Tibial artery (tissue), 4 donors: Measurements from ENCODE around the gene TMED7.

Experiments used
- DNase-seq, 2 donors: peaks; one replicate each; pipeline ENCODE4 v3.0.0-alpha.2; 2019
- H3K27ac ChIP-seq, 2 donors: fragments of 200-600 bp; sonication (generic) in 1 of 2; 1 replicate in 1 of 2; 2 replicates in 1 of 2; pipeline ENCODE4 v1.5.1; 2018 to 2019; ENCODE audit warnings: mild to moderate bottlenecking in 1 of 2
- H3K27me3 ChIP-seq, 2 donors: fragments of 200-600 bp; sonication (generic) in 1 of 2; one replicate each; pipeline versions ENCODE4 v1.5.1 to v1.6.0; 2016 to 2019
- H3K36me3 ChIP-seq, 3 donors: fragments of 200-600 bp; sonication (generic) in 2 of 3; one replicate each; pipeline ENCODE4 v1.5.1; 2016 to 2019; ENCODE audit warnings: mild to moderate bottlenecking in 2 of 3
- H3K4me1 ChIP-seq, 4 donors: fragments of 200-600 bp; sonication (generic) in 2 of 4; 1 replicate in 3 of 4; 2 replicates in 1 of 4; pipeline ENCODE4 v1.5.1; 2016 to 2019
- H3K4me3 ChIP-seq, 2 donors: fragments of 200-600 bp; sonication (generic) in 1 of 2; 1 replicate in 1 of 2; 2 replicates in 1 of 2; pipeline ENCODE4 v1.5.1; 2018 to 2019; ENCODE audit warnings: mild to moderate bottlenecking in 2 of 2
- H3K9me3 ChIP-seq, 3 donors: fragments of 200-600 bp; sonication (generic) in 1 of 3; one replicate each; pipeline ENCODE4 v1.5.1; 2016 to 2019
- CTCF ChIP-seq, 2 experiments: fragments of 200-600 bp in 1 of 2; fragments of 450-650 bp in 1 of 2; IDR thresholded peaks; one replicate each; pipeline ENCODE4 v1.5.1; 2017 to 2019; ENCODE audit warnings: antibody characterized with exemption in 2 of 2, mild to moderate bottlenecking in 1 of 2, moderate library complexity in 1 of 2
- intact Hi-C: fragments of 100-400 bp; cut with DNase I; formaldehyde crosslinking; loops from one replicate; pipeline ENCODE4 v1.15.0; 2023; ENCODE audit warnings: low total_unique reads

Gene TMED7

GRCh38 chr5:115639377-115639776, 13.5 kb upstream of the TMED7 start:
- TF ChIP-seq CTCF (IDR thresholded peaks at IDR 0.05) = no peak
- no peaks in the 10 kb centered on the region for H3K36me3 ChIP-seq
- DNase-seq = no peak
- no peak overlapping the region for H3K4me3 ChIP-seq
- H3K27me3 ChIP-seq = no peaks in the 10 kb centered on the region
- H3K9me3 ChIP-seq = no peaks in the 10 kb centered on the region
- no peak overlapping the region for H3K27ac ChIP-seq
- peaks cover 0 to 1% (median 0%) of the 10 kb centered on the region in 4 donors for H3K4me1 ChIP-seq
- intact Hi-C loops = no loop called here

- no peaks in the 10 kb centered on the region for H3K27me3 ChIP-seq
- no peaks in the 10 kb centered on the region for H3K9me3 ChIP-seq
- no peak overlapping the region for H3K27ac ChIP-seq
- intact Hi-C loops = no loop called here
- TF ChIP-seq CTCF (IDR thresholded peaks at IDR 0.05) = no peak
- H3K4me1 ChIP-seq = peaks cover 0 to 4% (median 0%) of the 10 kb centered on the region in 4 donors
- no peak overlapping the region for H3K4me3 ChIP-seq
- no peak for DNase-seq
- H3K36me3 ChIP-seq = no peaks in the 10 kb centered on the region
Measured at GRCh38 chr5:115637507-115637906, 11.7 kb upstream of the TMED7 start.

DNA sequence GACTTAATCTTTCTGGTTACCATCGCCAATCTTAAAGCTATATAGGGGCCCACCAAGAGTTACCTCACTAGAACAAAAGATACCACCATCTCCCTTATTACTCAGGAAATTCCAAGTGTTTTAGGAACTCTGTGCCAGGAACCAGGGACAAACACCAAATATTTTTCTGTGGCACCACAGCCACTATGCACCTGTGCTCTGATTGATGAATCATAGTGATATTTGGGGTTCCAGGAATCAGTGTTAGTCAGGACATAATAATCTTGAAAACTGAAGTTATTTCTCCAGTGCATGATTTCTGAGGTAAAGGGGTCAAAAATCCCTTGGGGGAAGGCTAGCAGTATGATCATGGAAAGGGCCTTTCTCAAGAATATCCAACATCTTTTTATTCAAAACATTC, 10.2 kb upstream of the TMED7 start:
- intact Hi-C loops = no loop called here
- Histone ChIP-seq H3K27ac (no peak overlapping the region), H3K9me3 (no peaks in the 10 kb centered on the region), H3K4me1 (peaks cover 0 to 4% (median 0%) of the 10 kb centered on the region in 4 donors), H3K27me3 (no peaks in the 10 kb centered on the region), H3K4me3 (no peak overlapping the region), H3K36me3 (no peaks in the 10 kb centered on the region)
- TF ChIP-seq CTCF (IDR thresholded peaks at IDR 0.05) = no peak
- DNase-seq = no peak

GRCh38 chr5:115634343-115635132, 8.7 kb upstream of the TMED7 start:
- Histone ChIP-seq H3K27me3 (no peaks in the 10 kb centered on the region), H3K4me3 (peak overlapping the region; percentile 28 to 43), H3K4me1 (peaks cover 0 to 4% (median 0%) of the 10 kb centered on the region in 4 donors), H3K36me3 (no peaks in the 10 kb centered on the region), H3K27ac (peak overlapping the region; percentile 28 to 41), H3K9me3 (no peaks in the 10 kb centered on the region)
- peak; percentile 80 to 87 for TF ChIP-seq CTCF (IDR thresholded peaks at IDR 0.05)
- intact Hi-C loops = no loop called here
- DNase-seq = peak; percentile 92 to 94

DNA sequence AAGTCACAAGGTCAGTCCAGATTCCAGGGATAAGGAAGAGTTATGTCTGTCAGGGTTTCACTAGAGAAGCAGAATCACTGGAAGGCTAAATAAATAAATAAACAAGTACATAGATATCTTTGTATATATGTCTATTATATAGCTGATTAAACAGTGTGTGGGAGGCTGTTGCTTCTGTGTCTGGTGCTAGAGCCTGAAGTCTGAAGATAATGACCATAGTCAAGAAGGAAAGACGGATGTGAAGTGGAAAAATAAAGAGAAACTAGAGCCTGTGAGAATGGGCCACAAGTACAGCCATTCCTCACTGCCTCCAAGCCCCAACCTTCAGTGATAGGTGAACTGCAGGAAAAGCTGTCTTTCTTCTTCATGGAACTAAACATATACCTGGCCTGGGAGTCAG, 4.1 kb upstream of the TMED7 start:
- Histone ChIP-seq H3K4me3 (no peak overlapping the region), H3K27me3 (no peaks in the 10 kb centered on the region), H3K27ac (no peak overlapping the region), H3K4me1 (peaks cover 0 to 6% (median 3%) of the 10 kb centered on the region in 4 donors), H3K36me3 (no peaks in the 10 kb centered on the region), H3K9me3 (no peaks in the 10 kb centered on the region)
- no peak for DNase-seq
- TF ChIP-seq CTCF (IDR thresholded peaks at IDR 0.05) = no peak
- intact Hi-C loops = loop anchor here (5.0 kb wide), 1 partner anchor 212 kb away; the partner anchor contains the start of genes AP3S1 and ATG12
